GM12875 (cell line): ENCODE measurements around the gene CCDC33.

Experiments
- H3K4me3 ChIP-seq: one replicate; pipeline ENCODE4 v1.5.1; 2011; ENCODE audit warnings: low read depth, low read length, control low read depth
- CTCF ChIP-seq: IDR thresholded peaks from 2 replicates; pipeline ENCODE4 v1.5.1; 2011; ENCODE audit warnings: low read depth, mild to moderate bottlenecking, control low read depth, inconsistent platforms, low read length, moderate library complexity, borderline replicate concordance; ENCODE audit not compliant: insufficient read depth

Gene CCDC33

GRCh38 chr15:74264081-74264501 lies 28.0 kb downstream of the CCDC33 start:
- H3K4me3 ChIP-seq, result no peak overlapping the region
- no peak for TF ChIP-seq CTCF

GRCh38 chr15:74265046-74265639 lies 29.0 kb downstream of the CCDC33 start:
- no peak for TF ChIP-seq CTCF
- H3K4me3 ChIP-seq, result no peak overlapping the region

- H3K4me3 ChIP-seq, result no peak overlapping the region
- TF ChIP-seq CTCF, result no peak
Observed at GRCh38 chr15:74268020-74268419, 31.9 kb downstream of the CCDC33 start.

GRCh38 chr15:74269362-74270035 lies 33.4 kb downstream of the CCDC33 start:
- no peak for TF ChIP-seq CTCF
- H3K4me3 ChIP-seq, result no peak overlapping the region

- TF ChIP-seq CTCF, result no peak
- H3K4me3 ChIP-seq, result no peak overlapping the region
Observed at GRCh38 chr15:74270155-74270554, 34.0 kb downstream of the CCDC33 start.

- no peak for TF ChIP-seq CTCF
- H3K4me3 ChIP-seq, result no peak overlapping the region
Observed at GRCh38 chr15:74270854-74271520, 34.9 kb downstream of the CCDC33 start.
